Measurements from ENCODE around the gene LMAN1L. TPM values are rescaled to one million over a fixed set of nuclear protein-coding genes. Genes with fewer than 3 reads are reported as not detected.

LMAN1L gene
- total RNA-seq, 1 experiment from 2014 or later, result not detected

DNA sequence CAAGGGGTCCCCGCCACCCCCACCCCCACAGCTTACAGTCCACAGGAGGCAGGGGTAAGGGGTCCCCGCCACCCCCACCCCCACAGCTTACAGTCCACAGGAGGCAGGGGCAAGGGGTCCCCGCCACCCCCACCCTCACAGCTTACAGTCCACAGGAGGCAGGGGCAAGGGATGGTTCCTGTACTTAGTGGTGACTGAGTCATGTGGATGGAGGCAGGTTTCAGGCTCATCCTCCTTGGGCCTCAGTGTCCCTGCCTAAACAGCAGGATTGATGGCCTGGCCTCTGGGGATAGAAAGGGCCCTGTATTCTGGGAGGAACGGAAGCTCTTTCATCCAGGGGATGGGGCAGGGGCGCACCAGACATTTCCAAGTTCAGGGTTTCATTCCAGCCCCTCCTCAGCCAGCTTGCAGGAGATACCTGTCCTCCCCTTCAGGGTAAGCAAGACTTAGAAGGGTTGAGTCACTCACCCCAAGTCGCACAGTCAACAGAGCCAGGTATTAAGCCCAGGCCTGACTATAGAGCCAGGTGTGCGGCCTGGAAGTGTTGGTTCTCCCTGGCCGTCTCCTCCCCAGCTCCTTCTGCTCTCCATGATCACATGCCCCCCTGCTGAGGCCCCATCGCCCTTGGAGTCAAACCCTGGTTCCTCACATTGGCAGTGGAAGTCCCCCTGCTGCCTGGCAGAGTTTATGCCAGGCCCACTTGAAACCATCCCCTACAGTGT lies 18.2 kb upstream of the LMAN1L start:
- Histone ChIP-seq H3K27ac (no peak overlapping the region), H3K27me3 (replicated peaks) (no peaks in the 10 kb centered on the region), H3K4me3 (no peak overlapping the region), H3K4me1 (replicated peaks) (peaks cover 19% of the 10 kb centered on the region), H3K9me3 (replicated peaks) (no peaks in the 10 kb centered on the region), H3K36me3 (peaks cover 7% of the 10 kb centered on the region)
- DNase-seq (ENCODE audit: low read depth in 1 of 2, low spot score in 2 of 2), result no peak

DNA sequence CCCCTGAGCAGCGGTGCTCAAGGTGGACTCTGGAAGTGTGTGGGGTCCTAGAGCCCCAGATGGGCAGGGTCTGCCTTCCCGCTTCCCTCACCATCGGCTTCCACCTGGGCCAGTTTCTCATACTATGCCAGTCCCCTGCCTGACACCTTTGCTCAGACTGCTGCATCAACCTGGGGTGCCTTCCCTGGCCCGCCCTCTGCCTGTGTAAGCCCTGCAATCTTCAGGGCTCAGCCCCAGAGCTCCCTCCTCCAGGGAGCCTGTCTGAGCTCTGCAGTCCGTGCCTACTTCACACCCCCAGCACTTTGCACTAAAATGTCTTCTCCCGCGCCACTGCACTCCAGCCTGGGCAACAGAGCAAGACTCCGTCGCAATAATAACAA lies 17.7 kb upstream of the LMAN1L start:
- H3K9me3 ChIP-seq (replicated peaks), result no peaks in the 10 kb centered on the region
- H3K27me3 ChIP-seq (replicated peaks), result no peaks in the 10 kb centered on the region

DNA sequence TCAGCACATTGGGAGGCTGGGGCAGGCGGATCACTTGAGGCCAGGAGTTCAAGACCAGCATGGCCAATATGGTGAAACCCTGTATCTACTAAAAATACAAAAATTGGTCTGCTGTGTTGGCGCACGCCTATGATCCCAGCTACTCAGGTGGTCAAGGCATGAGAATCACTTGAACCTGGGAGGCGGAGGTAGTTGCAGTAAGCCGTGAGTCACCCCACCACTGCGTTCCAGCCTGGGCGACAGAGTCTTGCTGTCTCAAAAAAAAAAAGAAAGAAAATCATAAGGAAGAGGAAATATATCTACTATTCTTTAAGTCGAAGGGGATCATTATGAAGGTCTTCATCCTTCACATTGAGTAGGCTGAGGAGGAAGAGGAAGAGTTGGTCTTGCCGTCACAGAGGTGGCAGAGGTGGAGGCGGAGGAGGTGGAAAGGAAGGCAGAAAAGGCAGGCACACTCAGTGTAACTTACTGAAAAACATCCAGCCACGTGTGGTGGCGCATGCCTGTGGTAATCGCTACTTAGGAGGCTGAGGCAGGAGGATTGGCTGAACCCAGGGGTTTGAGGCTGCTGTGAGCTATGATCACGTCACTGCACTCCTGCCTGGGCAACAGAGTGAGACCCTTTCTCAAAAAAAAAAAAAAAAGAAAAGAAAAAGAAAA lies 16.5 kb upstream of the LMAN1L start:
- H3K4me3 ChIP-seq, result no peak overlapping the region
- H3K36me3 ChIP-seq, result peaks cover 23% of the 10 kb centered on the region
- H3K9me3 ChIP-seq (replicated peaks), result no peaks in the 10 kb centered on the region
- peaks cover 8% of the 10 kb centered on the region for H3K4me1 ChIP-seq (replicated peaks)
- H3K27ac ChIP-seq, result no peak overlapping the region
- no peaks in the 10 kb centered on the region for H3K27me3 ChIP-seq (replicated peaks)
- DNase-seq (ENCODE audit: low read depth in 1 of 2, low spot score in 2 of 2), result no peak

More for the DNA sequence above, 17.7 kb upstream of the LMAN1L start:
- Histone ChIP-seq H3K36me3 (peaks cover 12% of the 10 kb centered on the region), H3K27ac (no peak overlapping the region), H3K4me3 (no peak overlapping the region), H3K4me1 (replicated peaks) (peaks cover 16% of the 10 kb centered on the region)
- no peak for DNase-seq (ENCODE audit: low read depth in 1 of 2, low spot score in 2 of 2)

DNA sequence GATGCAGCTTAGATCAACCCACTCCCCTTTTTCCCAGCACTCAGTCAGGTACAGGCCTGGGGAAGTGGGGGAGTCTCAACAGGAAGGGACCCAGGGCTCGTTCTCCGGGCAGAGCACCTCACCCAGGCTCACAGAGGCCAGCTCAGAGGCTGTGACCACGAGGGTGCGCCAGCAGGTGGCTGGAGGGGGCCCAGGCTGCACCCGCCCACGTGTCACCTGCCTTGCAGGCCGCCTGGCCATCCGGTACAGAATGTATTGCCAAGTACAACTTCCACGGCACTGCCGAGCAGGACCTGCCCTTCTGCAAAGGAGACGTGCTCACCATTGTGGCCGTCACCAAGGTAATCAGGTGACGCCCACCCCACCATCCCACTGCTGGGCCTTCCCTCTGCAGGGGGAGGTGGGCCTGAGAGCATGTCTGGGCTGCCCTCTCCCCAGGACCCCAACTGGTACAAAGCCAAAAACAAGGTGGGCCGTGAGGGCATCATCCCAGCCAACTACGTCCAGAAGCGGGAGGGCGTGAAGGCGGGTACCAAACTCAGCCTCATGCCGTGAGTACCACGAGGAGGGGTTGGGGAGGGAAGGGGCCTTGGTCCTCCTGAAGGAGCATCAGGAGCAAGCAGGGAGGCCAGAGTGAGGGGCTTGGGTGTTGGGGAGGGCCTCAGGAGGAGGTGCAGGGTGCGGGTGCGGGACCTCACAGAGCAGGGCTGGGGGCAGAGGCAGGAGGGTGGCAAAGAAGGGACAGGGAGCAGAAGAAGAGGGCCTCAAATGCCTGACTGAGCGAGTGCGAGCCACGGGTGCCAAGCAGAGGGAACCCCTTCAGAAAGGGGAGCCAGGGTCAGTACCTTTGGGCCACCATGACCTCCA lies 14.0 kb upstream of the LMAN1L start:
- Histone ChIP-seq H3K9me3 (replicated peaks) (no peaks in the 10 kb centered on the region), H3K4me1 (replicated peaks) (peaks cover 5% of the 10 kb centered on the region; the same call in 1 of the 2 replicates), H3K27ac (no peak overlapping the region), H3K27me3 (replicated peaks) (no peaks in the 10 kb centered on the region), H3K4me3 (no peak overlapping the region), H3K36me3 (peaks cover 36% of the 10 kb centered on the region)
- no peak for DNase-seq (ENCODE audit: low read depth in 1 of 2, low spot score in 2 of 2)

DNA sequence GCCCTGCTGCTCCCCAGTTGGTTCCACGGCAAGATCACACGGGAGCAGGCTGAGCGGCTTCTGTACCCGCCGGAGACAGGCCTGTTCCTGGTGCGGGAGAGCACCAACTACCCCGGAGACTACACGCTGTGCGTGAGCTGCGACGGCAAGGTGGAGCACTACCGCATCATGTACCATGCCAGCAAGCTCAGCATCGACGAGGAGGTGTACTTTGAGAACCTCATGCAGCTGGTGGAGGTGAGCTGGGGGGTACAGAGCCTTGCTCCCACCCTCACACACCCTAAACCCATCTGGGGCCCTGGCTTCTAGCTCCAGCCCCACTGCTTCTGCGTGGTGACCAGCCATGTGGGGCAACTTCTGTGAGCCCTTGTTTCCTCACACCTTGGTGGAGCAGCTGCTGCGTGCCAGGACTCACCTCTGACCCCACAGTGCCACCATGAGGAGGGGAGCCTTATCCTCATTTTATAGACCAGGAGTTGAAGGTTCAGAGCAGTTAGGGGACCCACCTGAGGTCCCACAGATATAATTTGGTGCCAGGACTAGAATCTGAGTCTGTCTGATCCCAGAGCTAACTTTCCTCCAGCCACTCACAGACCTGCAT lies 13.3 kb upstream of the LMAN1L start:
- H3K27me3 ChIP-seq (replicated peaks), result no peaks in the 10 kb centered on the region
- peaks cover 5% of the 10 kb centered on the region; the same call in 1 of the 2 replicates for H3K4me1 ChIP-seq (replicated peaks)
- peaks cover 41% of the 10 kb centered on the region for H3K36me3 ChIP-seq
- no peaks in the 10 kb centered on the region for H3K9me3 ChIP-seq (replicated peaks)
- H3K27ac ChIP-seq, result no peak overlapping the region
- H3K4me3 ChIP-seq, result no peak overlapping the region
- no peak for DNase-seq (ENCODE audit: low read depth in 1 of 2, low spot score in 2 of 2)

DNA sequence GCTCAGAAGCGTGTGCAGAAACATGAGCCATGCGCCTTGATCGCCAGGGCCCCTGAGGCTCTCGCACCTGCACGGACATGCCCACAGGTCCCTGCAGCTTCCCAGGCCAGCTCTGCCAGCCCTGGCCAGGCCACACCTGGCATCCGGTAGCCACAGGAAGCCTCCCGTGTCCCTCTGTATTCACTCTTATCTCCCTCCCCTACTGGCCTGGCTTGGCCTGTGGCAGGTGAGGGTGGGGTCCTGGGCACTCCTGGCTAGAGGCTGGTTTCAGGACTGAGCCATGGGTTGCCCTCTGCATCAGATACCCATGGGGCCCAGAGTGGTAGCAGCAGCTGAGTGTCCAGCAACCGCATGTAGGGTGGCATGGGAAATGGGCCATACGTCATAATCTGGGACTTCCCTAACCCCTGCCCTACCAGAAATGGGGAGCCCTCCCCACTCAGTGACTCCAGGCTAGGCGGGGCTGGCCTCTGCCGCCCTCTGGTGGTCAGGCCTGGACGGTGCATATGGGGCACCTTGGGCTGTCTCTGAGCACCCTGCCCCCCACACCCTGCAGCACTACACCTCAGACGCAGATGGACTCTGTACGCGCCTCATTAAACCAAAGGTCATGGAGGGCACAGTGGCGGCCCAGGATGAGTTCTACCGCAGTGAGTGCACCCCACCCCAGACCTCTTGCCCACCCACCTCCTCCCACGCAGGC lies 12.6 kb upstream of the LMAN1L start:
- no peak overlapping the region for H3K4me3 ChIP-seq
- peaks cover 5% of the 10 kb centered on the region; the same call in 1 of the 2 replicates for H3K4me1 ChIP-seq (replicated peaks)
- no peaks in the 10 kb centered on the region for H3K27me3 ChIP-seq (replicated peaks)
- 0 out of 2 replicates have a peak overlapping the region, but pooled peaks have one; percentile 9 for H3K27ac ChIP-seq
- peaks cover 41% of the 10 kb centered on the region for H3K36me3 ChIP-seq
- peak; percentile 63 to 73 for DNase-seq (ENCODE audit: low read depth in 1 of 2, low spot score in 2 of 2)
- no peaks in the 10 kb centered on the region for H3K9me3 ChIP-seq (replicated peaks)

DNA sequence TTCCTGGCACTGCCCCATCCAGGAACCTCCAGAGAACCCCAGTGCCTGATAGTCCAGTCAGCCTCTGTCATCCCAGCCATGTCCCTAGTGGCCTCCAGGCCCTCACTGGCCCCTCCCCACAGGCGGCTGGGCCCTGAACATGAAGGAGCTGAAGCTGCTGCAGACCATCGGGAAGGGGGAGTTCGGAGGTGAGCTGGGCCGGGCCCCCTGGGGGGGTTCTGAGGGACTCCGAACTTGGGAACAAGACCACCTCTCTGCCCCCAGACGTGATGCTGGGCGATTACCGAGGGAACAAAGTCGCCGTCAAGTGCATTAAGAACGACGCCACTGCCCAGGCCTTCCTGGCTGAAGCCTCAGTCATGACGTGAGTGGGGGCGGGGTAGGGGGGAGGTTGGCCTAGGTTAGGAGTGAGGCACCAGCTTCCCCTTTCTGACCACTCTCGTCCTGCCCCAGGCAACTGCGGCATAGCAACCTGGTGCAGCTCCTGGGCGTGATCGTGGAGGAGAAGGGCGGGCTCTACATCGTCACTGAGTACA lies 12.0 kb upstream of the LMAN1L start:
- H3K4me1 ChIP-seq (replicated peaks), result peaks cover 5% of the 10 kb centered on the region; the same call in 1 of the 2 replicates
- no peak overlapping the region for H3K4me3 ChIP-seq
- no peaks in the 10 kb centered on the region for H3K9me3 ChIP-seq (replicated peaks)
- H3K27me3 ChIP-seq (replicated peaks), result no peaks in the 10 kb centered on the region
- H3K27ac ChIP-seq, result no peak overlapping the region
- peaks cover 41% of the 10 kb centered on the region for H3K36me3 ChIP-seq
- DNase-seq (ENCODE audit: low read depth in 1 of 2, low spot score in 2 of 2), result no peak

DNA sequence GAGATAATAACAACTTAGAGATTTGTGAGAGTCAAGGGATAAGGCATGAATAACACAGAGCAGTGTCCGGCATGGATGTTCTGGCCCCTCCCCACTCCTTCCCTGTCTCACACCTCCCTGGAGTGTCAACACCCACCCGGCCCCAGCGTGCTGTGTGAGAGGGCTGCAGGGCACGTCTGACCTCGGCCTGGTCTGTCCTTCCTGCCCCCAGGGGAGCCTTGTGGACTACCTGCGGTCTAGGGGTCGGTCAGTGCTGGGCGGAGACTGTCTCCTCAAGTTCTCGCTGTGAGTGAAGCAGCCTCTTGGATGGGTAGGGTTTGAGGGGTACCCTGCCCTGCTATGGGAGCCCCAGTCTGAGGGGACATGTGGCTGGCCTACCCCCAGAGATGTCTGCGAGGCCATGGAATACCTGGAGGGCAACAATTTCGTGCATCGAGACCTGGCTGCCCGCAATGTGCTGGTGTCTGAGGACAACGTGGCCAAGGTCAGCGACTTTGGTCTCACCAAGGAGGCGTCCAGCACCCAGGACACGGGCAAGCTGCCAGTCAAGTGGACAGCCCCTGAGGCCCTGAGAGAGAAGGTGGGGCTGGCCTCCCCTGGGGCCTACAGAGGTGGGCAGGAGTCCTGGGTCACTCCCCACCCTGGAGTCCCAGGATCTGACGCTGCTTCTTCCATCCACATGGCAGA lies 11.2 kb upstream of the LMAN1L start:
- Histone ChIP-seq H3K27ac (no peak overlapping the region), H3K4me3 (no peak overlapping the region), H3K27me3 (replicated peaks) (no peaks in the 10 kb centered on the region), H3K4me1 (replicated peaks) (peaks cover 5% of the 10 kb centered on the region; the same call in 1 of the 2 replicates), H3K36me3 (peaks cover 41% of the 10 kb centered on the region), H3K9me3 (replicated peaks) (no peaks in the 10 kb centered on the region)
- DNase-seq (ENCODE audit: low read depth in 1 of 2, low spot score in 2 of 2), result no peak

DNA sequence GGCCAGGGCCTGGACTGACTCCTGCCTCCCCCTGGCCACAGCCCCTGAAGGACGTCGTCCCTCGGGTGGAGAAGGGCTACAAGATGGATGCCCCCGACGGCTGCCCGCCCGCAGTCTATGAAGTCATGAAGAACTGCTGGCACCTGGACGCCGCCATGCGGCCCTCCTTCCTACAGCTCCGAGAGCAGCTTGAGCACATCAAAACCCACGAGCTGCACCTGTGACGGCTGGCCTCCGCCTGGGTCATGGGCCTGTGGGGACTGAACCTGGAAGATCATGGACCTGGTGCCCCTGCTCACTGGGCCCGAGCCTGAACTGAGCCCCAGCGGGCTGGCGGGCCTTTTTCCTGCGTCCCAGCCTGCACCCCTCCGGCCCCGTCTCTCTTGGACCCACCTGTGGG lies 10.3 kb upstream of the LMAN1L start:
- H3K4me1 ChIP-seq (replicated peaks), result peaks cover 5% of the 10 kb centered on the region; the same call in 1 of the 2 replicates
- H3K27me3 ChIP-seq (replicated peaks), result no peaks in the 10 kb centered on the region
- H3K27ac ChIP-seq, result no peak overlapping the region
- peaks cover 41% of the 10 kb centered on the region for H3K36me3 ChIP-seq
- no peak overlapping the region for H3K4me3 ChIP-seq
- H3K9me3 ChIP-seq (replicated peaks), result no peaks in the 10 kb centered on the region
- no peak for DNase-seq (ENCODE audit: low read depth in 1 of 2, low spot score in 2 of 2)

DNA sequence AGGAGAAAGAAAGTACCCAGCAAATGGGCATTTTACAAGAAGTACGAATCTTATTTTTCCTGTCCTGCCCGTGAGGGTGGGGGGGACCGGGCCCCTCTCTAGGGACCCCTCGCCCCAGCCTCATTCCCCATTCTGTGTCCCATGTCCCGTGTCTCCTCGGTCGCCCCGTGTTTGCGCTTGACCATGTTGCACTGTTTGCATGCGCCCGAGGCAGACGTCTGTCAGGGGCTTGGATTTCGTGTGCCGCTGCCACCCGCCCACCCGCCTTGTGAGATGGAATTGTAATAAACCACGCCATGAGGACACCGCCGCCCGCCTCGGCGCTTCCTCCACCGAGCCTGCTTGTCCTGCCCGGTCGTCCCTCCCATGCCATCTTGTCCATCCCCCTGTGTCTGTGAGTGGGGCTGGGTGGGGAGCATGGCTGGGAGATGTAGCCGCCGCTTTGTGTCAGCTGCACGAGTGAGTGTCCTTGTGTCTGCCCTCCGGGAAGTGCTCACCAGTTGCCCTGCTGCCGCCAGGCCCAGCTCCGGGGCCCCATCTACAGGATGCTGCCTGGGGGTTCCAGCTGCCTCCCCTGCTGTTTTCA lies 9.7 kb upstream of the LMAN1L start:
- Histone ChIP-seq H3K4me3 (no peak overlapping the region), H3K27me3 (replicated peaks) (no peaks in the 10 kb centered on the region), H3K36me3 (peaks cover 41% of the 10 kb centered on the region), H3K9me3 (replicated peaks) (no peaks in the 10 kb centered on the region), H3K27ac (no peak overlapping the region), H3K4me1 (replicated peaks) (peaks cover 5% of the 10 kb centered on the region; the same call in 1 of the 2 replicates)
- DNase-seq (ENCODE audit: low read depth in 1 of 2, low spot score in 2 of 2), result no peak

DNA sequence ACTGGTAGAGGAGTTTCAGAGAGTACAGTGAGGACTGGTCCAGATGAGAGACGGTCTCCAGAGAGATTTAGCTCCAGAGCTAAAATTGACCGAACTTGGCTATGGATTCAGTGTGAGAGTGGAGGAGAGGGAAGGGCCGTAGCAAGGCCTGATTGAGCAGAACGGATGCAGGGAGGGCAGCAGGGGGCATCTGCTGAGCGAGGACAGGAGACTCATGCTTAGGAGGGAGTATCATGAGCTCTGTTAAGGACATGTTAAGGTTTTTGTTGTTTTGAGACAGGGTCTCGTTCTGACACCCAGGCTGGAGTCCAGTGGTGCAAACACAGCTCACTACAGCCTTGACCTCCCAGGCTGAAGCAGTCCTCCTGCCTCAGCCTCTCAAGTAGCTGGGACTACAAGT lies 7.7 kb upstream of the LMAN1L start:
- Histone ChIP-seq H3K27me3 (replicated peaks) (no peaks in the 10 kb centered on the region), H3K36me3 (peaks cover 34% of the 10 kb centered on the region), H3K9me3 (replicated peaks) (no peaks in the 10 kb centered on the region), H3K27ac (no peak overlapping the region), H3K4me3 (no peak overlapping the region), H3K4me1 (replicated peaks) (peaks cover 6% of the 10 kb centered on the region)
- DNase-seq (ENCODE audit: low read depth in 1 of 2, low spot score in 2 of 2), result no peak

DNA sequence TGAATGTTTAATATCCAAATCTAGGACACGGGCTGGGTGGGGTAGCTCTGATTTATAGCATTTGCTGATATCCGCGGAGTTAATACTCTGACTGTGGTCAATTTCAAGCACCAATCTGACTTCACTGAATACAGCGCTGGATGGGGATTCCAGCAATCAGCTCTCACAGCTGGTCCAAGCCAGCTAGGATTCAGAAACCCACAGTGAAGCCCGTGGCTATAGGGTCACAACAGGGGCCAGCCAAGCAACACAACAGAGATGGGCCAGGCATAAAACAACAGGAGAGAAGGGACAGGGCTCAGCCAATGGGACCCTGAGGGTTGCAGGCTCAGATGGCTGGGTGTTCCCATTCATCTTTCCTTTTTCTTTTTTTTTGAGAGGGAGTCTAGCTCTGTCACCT lies 5.4 kb upstream of the LMAN1L start:
- no peak overlapping the region for H3K27ac ChIP-seq
- no peak for DNase-seq (ENCODE audit: low read depth in 1 of 2, low spot score in 2 of 2)

More for the DNA sequence above, 5.4 kb upstream of the LMAN1L start:
- Histone ChIP-seq H3K27me3 (replicated peaks) (no peaks in the 10 kb centered on the region), H3K36me3 (peaks cover 12% of the 10 kb centered on the region), H3K9me3 (replicated peaks) (no peaks in the 10 kb centered on the region), H3K4me3 (no peak overlapping the region), H3K4me1 (replicated peaks) (peaks cover 4% of the 10 kb centered on the region; the same call in 1 of the 2 replicates)

Measured in SJSA1 (cell line).